ENCODE data around the gene WDR81.
"Not testable (repeated sequence)": the region's sequence is repeated elsewhere in the genome, so short reads cannot be mapped to it uniquely, and the experiment has no call there.

The WDR81 gene

DNA sequence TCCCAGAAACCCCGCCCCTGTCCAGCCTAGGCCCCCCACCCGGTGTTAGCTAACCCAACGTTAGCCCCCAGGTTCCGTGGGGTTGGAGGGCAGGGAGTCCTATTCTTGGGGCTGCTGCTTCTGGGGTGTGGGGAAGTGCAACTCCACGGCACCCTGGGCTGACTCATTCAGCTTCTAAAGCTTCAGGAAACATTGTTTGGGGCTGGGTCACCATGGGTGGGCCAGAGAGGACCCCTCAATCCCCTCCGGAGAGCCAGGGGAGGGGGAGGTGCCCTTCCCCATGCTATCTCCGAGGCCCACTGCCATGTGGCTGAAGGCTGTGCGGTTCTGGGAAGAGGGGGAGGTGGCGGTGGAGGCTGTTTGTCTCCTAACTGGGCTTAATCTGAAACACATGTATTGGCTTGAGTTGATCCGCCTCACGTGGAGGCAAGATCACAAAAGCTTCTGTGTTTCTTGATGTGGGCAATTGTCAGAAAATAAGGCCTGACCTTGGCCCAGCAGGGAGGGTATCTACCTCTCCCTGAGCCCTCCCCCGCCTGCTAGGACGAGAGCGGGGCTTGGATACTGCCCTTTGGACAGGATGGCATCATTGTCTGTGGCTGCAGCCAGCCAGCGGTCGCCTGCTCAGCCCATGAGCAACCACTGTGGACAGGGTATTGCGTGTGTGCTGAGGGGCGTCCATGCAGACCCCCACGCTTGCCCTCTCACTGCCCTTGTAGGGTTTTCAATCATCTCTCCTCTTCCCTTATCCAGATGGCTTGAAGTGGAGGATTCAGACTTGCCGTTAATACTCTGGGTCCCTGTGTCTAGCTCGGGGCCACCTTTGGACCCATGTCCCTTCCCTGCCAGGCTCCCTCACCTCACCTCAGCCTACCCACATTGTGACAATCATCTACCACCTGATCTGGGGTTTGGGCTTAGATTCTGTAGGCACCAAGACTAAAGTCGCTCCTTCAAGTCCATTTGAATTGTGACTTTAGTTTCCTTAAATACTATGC lies 38.7 kb downstream of the WDR81 start:
- H3K27ac ChIP-seq, result peak overlapping the region; percentile 92
- peak overlapping the region; percentile 75 for H3K9ac ChIP-seq (ENCODE audit: insufficient read length)
- TF ChIP-seq FOXP2 (optimal IDR thresholded peaks at IDR 0.05; ENCODE audit: control extremely low read depth, extremely low read length, insufficient read depth) (peak; percentile 40), EZH2 (IDR thresholded peaks at IDR 0.05) (no peak)
- no peaks in the 10 kb centered on the region for H3K9me3 ChIP-seq (ENCODE audit: low read depth, low read length)
- peak overlapping the region; percentile 72 for H3K4me3 ChIP-seq
- H3K36me3 ChIP-seq (ENCODE audit: insufficient read depth, low read length), result no peaks in the 10 kb centered on the region
- no peak for DNase-seq (ENCODE audit: low read depth, low spot score)

DNA sequence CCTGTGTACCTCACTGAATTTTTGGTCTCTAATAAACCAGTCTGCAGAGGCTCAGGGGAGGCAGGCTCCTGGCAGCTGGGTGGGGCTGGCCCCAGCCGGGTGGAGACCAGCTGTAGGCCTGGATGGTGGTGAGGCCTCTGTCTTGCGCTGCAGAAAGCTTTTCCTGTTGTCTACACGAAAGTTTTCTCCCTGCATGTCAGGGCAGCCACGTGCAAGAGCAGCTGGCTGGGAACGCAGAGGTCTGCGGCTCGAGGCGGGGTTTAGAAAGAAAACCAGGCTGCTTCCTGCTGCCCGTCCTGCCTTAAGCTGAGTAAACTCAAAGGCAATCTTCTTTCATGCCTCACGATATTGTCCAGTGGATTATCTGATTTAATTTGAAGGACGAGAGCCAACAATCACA lies 39.8 kb downstream of the WDR81 start:
- peak overlapping the region; percentile 92; the same call in 1 of the 2 replicates for H3K27ac ChIP-seq
- no peak for DNase-seq (ENCODE audit: low read depth, low spot score)

GRCh38 chr17:1764705-1765104 lies 40.2 kb downstream of the WDR81 start:
- H3K9ac ChIP-seq (ENCODE audit: insufficient read length); DNase-seq (ENCODE audit: low read depth, low spot score); H3K36me3 ChIP-seq (ENCODE audit: insufficient read depth, low read length); H3K27ac ChIP-seq; H3K4me3 ChIP-seq; H3K9me3 ChIP-seq (ENCODE audit: low read depth, low read length): not testable (repeated sequence)

More for the DNA sequence above, 39.8 kb downstream of the WDR81 start:
- Histone ChIP-seq H3K4me3 (no peak overlapping the region), H3K9ac (ENCODE audit: insufficient read length) (no peak overlapping the region), H3K36me3 (ENCODE audit: insufficient read depth, low read length) (no peaks in the 10 kb centered on the region), H3K9me3 (ENCODE audit: low read depth, low read length) (no peaks in the 10 kb centered on the region)
- no peak for TF ChIP-seq EZH2 (IDR thresholded peaks at IDR 0.05)
- TF ChIP-seq FOXP2 (optimal IDR thresholded peaks at IDR 0.05; ENCODE audit: control extremely low read depth, extremely low read length, insufficient read depth), result no peak
- TF ChIP-seq POLR2AphosphoS5 (IDR thresholded peaks at IDR 0.05; ENCODE audit: borderline replicate concordance, low read depth, low read length), result no peak

- Histone ChIP-seq H3K9me3 (ENCODE audit: low read depth, low read length) (no peaks in the 10 kb centered on the region), H3K4me3 (no peak overlapping the region), H3K27ac (no peak overlapping the region), H3K9ac (ENCODE audit: insufficient read length) (no peak overlapping the region), H3K36me3 (ENCODE audit: insufficient read depth, low read length) (no peaks in the 10 kb centered on the region)
- no peak for DNase-seq (ENCODE audit: low read depth, low spot score)
- TF ChIP-seq POLR2AphosphoS5 (IDR thresholded peaks at IDR 0.05; ENCODE audit: borderline replicate concordance, low read depth, low read length) (no peak), FOXP2 (optimal IDR thresholded peaks at IDR 0.05; ENCODE audit: control extremely low read depth, extremely low read length, insufficient read depth) (no peak), EZH2 (IDR thresholded peaks at IDR 0.05) (no peak)
Measured at GRCh38 chr17:1765576-1765975, 41.1 kb downstream of the WDR81 start.

DNA sequence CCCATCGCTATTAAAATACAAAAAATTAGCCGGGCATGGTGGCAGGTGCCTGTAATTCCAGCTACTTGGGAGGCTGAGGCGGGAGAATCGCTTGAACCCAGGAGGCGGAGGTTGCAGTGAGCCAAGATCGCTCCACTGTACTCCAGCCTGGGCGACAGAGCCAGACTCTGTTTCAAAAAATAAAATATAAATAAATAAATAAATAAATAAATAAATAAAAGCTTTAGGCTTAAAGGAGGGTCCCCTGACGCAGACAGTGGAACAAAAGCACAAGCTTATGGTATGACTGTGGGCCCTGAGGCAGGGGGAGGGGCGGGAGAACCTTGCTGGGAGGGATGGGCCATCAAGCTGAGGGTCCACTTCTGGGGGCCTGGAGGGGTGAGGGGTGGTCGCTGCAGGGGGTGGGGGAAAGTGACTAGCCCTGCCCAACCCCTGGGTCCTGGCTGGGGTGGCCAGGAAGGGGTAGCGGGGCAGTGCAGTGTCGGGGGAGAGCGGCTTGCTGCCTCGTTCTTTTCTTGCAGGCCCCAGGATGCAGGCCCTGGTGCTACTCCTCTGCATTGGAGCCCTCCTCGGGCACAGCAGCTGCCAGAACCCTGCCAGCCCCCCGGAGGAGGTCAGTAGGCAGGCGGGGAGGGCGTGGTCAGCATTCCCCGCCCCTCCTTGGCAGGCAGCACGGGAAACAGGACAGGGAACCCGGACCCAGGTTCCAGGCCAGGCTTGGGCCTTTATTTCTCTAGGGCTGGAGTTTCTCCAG lies 42.1 kb downstream of the WDR81 start:
- TF ChIP-seq FOXP2 (optimal IDR thresholded peaks at IDR 0.05; ENCODE audit: control extremely low read depth, extremely low read length, insufficient read depth), result no peak
- TF ChIP-seq POLR2AphosphoS5 (IDR thresholded peaks at IDR 0.05; ENCODE audit: borderline replicate concordance, low read depth, low read length), result no peak
- no peak for TF ChIP-seq EZH2 (IDR thresholded peaks at IDR 0.05)

GRCh38 chr17:1767358-1767757 lies 42.9 kb downstream of the WDR81 start:
- TF ChIP-seq FOXP2 (optimal IDR thresholded peaks at IDR 0.05; ENCODE audit: control extremely low read depth, extremely low read length, insufficient read depth), result no peak
- no peak for TF ChIP-seq POLR2AphosphoS5 (IDR thresholded peaks at IDR 0.05; ENCODE audit: borderline replicate concordance, low read depth, low read length)
- no peak for TF ChIP-seq EZH2 (IDR thresholded peaks at IDR 0.05)
- no peak overlapping the region for H3K4me3 ChIP-seq

More for the DNA sequence above, 42.1 kb downstream of the WDR81 start:
- Histone ChIP-seq H3K27ac (no peak overlapping the region), H3K9me3 (ENCODE audit: low read depth, low read length) (no peaks in the 10 kb centered on the region), H3K9ac (ENCODE audit: insufficient read length) (no peak overlapping the region), H3K4me3 (no peak overlapping the region), H3K36me3 (ENCODE audit: insufficient read depth, low read length) (no peaks in the 10 kb centered on the region)
- DNase-seq (ENCODE audit: low read depth, low spot score), result no peak

GRCh38 chr17:1769822-1770477 lies 45.4 kb downstream of the WDR81 start:
- H3K4me3 ChIP-seq, result peak overlapping the region; percentile 42
- TF ChIP-seq FOXP2 (optimal IDR thresholded peaks at IDR 0.05; ENCODE audit: control extremely low read depth, extremely low read length, insufficient read depth) (no peak), EZH2 (IDR thresholded peaks at IDR 0.05) (no peak), POLR2AphosphoS5 (IDR thresholded peaks at IDR 0.05; ENCODE audit: borderline replicate concordance, low read depth, low read length) (no peak)
- no peak for DNase-seq (ENCODE audit: low read depth, low spot score)
- no peaks in the 10 kb centered on the region for H3K36me3 ChIP-seq (ENCODE audit: insufficient read depth, low read length)
- no peak overlapping the region for H3K27ac ChIP-seq
- no peaks in the 10 kb centered on the region for H3K9me3 ChIP-seq (ENCODE audit: low read depth, low read length)
- no peak overlapping the region for H3K9ac ChIP-seq (ENCODE audit: insufficient read length)

More at GRCh38 chr17:1767358-1767757, 42.9 kb downstream of the WDR81 start:
- DNase-seq (ENCODE audit: low read depth, low spot score), result no peak
- Histone ChIP-seq H3K27ac (no peak overlapping the region), H3K36me3 (ENCODE audit: insufficient read depth, low read length) (no peaks in the 10 kb centered on the region), H3K9ac (ENCODE audit: insufficient read length) (no peak overlapping the region), H3K9me3 (ENCODE audit: low read depth, low read length) (no peaks in the 10 kb centered on the region)

DNA sequence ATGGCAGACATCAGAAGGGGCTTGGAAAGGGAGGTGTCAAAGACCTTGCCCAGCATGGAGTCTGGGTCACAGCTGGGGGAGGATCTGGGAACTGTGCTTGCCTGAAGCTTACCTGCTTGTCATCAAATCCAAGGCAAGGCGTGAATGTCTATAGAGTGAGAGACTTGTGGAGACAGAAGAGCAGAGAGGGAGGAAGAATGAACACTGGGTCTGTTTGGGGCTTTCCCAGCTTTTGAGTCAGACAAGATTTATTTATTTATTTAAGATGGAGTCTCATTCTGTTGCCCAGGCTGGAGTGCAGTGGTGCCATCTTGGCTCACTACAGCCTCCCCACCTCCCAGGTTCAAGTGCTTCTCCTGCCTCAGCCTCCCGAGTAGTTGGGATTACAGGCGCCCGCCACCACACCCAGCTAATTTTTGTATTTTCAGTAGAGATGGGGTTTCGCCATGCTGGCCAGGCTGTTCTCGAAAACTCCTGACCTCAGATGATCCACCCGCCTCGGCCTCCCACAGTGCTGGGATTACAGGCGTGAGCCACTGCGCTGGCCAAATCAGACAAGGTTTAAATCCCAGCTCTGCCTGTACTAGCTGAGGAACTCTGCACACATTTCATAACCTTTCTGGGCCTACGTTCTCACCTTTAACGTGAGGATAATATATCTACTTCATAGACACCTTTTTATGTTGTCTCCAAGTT lies 48.6 kb downstream of the WDR81 start:
- peaks cover 21% of the 10 kb centered on the region for H3K36me3 ChIP-seq (ENCODE audit: insufficient read depth, low read length)
- H3K27ac ChIP-seq; H3K9ac ChIP-seq (ENCODE audit: insufficient read length); H3K9me3 ChIP-seq (ENCODE audit: low read depth, low read length); H3K4me3 ChIP-seq; DNase-seq (ENCODE audit: low read depth, low spot score): not testable (repeated sequence)

Data from SK-N-MC (cell line).